ENCODE measurements around the gene MRTFA. TPM values are rescaled to one million over a fixed set of nuclear protein-coding genes. Genes with fewer than 3 reads are reported as not detected.

Gene MRTFA
- total RNA-seq, 1 experiment from 2014 or later: 28.0 TPM

GRCh38 chr22:40405178-40406062 lies 231.1 kb downstream of the MRTFA start:
- DNase-seq (ENCODE audit: low read depth, low spot score): no peak
- TF ChIP-seq EZH2phosphoT487 (IDR thresholded peaks at IDR 0.05; ENCODE audit: borderline replicate concordance) (no peak), SRF (IDR thresholded peaks at IDR 0.05; ENCODE audit: low read depth) (no peak), JUND (IDR thresholded peaks at IDR 0.05) (no peak), FOSL1 (IDR thresholded peaks at IDR 0.05; ENCODE audit: low read depth) (no peak), ELF1 (IDR thresholded peaks at IDR 0.05; ENCODE audit: borderline replicate concordance, low read depth) (no peak), REST (IDR thresholded peaks at IDR 0.05; ENCODE audit: low read depth) (no peak), ATF3 (IDR thresholded peaks at IDR 0.05) (no peak), TCF7L2 (IDR thresholded peaks at IDR 0.05; ENCODE audit: borderline replicate concordance, extremely low read depth, insufficient read depth, insufficient read length) (no peak), ZFX (IDR thresholded peaks at IDR 0.05) (no peak), CBX3 (IDR thresholded peaks at IDR 0.05; ENCODE audit: low read depth) (no peak), CTCF (IDR thresholded peaks at IDR 0.05 in 2 of 3, conservative IDR thresholded peaks at IDR 0.05 in 1 of 3; ENCODE audit: borderline replicate concordance in 1 of 3, insufficient read depth in 1 of 3, low read depth in 2 of 3, low read length in 2 of 3) (no peak), EGR1 (IDR thresholded peaks at IDR 0.05; ENCODE audit: low read depth) (no peak), RAD21 (IDR thresholded peaks at IDR 0.05; ENCODE audit: low read depth) (no peak), YY1 (IDR thresholded peaks at IDR 0.05; ENCODE audit: extremely low read depth, insufficient replicate concordance, low read depth, low read length) (no peak), CEBPB (IDR thresholded peaks at IDR 0.05; ENCODE audit: low read depth) (no peak), SIN3A (IDR thresholded peaks at IDR 0.05; ENCODE audit: low read depth) (no peak), ZBTB33 (IDR thresholded peaks at IDR 0.05; ENCODE audit: extremely low read depth, insufficient replicate concordance, low read length) (no peak), ZNF274 (IDR thresholded peaks at IDR 0.05; ENCODE audit: low read depth, low read length) (no peak), POLR2A (IDR thresholded peaks at IDR 0.05; ENCODE audit: borderline replicate concordance, extremely low read depth, insufficient read depth, insufficient read length) (no peak)
- Histone ChIP-seq H4K20me1 (ENCODE audit: insufficient read depth) (no peaks in the 10 kb centered on the region), H3K9me2 (ENCODE audit: insufficient read depth) (no peaks in the 10 kb centered on the region), H3K27me3 (ENCODE audit: insufficient read depth, low read length) (no peaks in the 10 kb centered on the region), H3K4me1 (ENCODE audit: control insufficient read depth in 1 of 2, insufficient read depth in 2 of 2, low read length in 2 of 2) (peaks cover 3 to 8% of the 10 kb centered on the region in 2 experiments; a peak in 3 of 4 replicates), H3K9me3 (ENCODE audit: control insufficient read depth in 1 of 2, insufficient read depth in 1 of 2, low read depth in 1 of 2, low read length in 2 of 2) (no peaks in the 10 kb centered on the region), H3K9ac (ENCODE audit: low read length) (no peak overlapping the region), H3K4me3 (replicated peaks in 1 of 2; ENCODE audit: low read depth in 1 of 2, low read length in 2 of 2) (no peak overlapping the region), H3K27ac (ENCODE audit: low read depth, low read length) (no peak overlapping the region), H3K4me2 (ENCODE audit: low read length) (no peak overlapping the region), H2AFZ (ENCODE audit: low read depth, low read length, poor library complexity, severe bottlenecking) (no peak overlapping the region), H3K36me3 (ENCODE audit: control insufficient read depth in 1 of 2, insufficient read depth in 2 of 2, low read length in 2 of 2) (peaks cover 7 to 13% of the 10 kb centered on the region in 2 experiments; a peak in 3 of 4 replicates), H3K79me2 (ENCODE audit: insufficient read depth, low read length) (no peaks in the 10 kb centered on the region)
- ChIA-PET POLR2A (no interaction called here), RAD21 (ENCODE audit: low non-redundant PET in 1 of 2, low total read pairs in 2 of 2, uncharacterized antibody in 2 of 2, unreplicated experiment in 2 of 2) (no interaction called here), CTCF (no interaction called here)
- no TSS peak for BruUV-seq (replicated peaks)
- intact Hi-C loops (cut with micrococcal nuclease): no loop called here
- no peak for ATAC-seq
